LHCN-M2 (cell line): ENCODE results near the gene LDAH. TPM values are rescaled to one million over a fixed set of nuclear protein-coding genes. Genes with fewer than 3 reads are reported as not detected.

Source experiments
- DNase-seq: peaks from one replicate; pipeline ENCODE4 v3.0.0-alpha.2; 2012; ENCODE audit warnings: low read depth
- total RNA-seq: library from RNA; depleted of rRNA; stranded (reverse); fragments of >200 nt; gene quantifications from 2 replicates; pipeline ENCODE4 v1.2.3, GENCODE V29; 2014

LDAH gene
- total RNA-seq, 1 experiment from 2014 or later, result 24.3 TPM

GRCh38 chr2:20781656-20782265 is 41.1 kb downstream of the LDAH start:
- peak; percentile 18 for DNase-seq

- DNase-seq, result no peak
Measured at GRCh38 chr2:20771299-20771698, 51.6 kb downstream of the LDAH start.

GRCh38 chr2:20766798-20767644 is 55.9 kb downstream of the LDAH start:
- DNase-seq, result no peak

- no peak for DNase-seq
Measured at GRCh38 chr2:20766213-20766612, 56.7 kb downstream of the LDAH start.

GRCh38 chr2:20762945-20763683 is 59.8 kb downstream of the LDAH start:
- no peak for DNase-seq

GRCh38 chr2:20759487-20759886 is 63.4 kb downstream of the LDAH start:
- no peak for DNase-seq

GRCh38 chr2:20758997-20759396 is 63.9 kb downstream of the LDAH start:
- no peak for DNase-seq

GRCh38 chr2:20757405-20758090 is 65.4 kb downstream of the LDAH start:
- no peak for DNase-seq

- peak; percentile 33 for DNase-seq
Measured at GRCh38 chr2:20755132-20755800, 67.6 kb downstream of the LDAH start.

GRCh38 chr2:20752293-20752692 is 70.6 kb downstream of the LDAH start:
- no peak for DNase-seq

- DNase-seq, result no peak
Measured at GRCh38 chr2:20747317-20747716, 75.6 kb downstream of the LDAH start.

- DNase-seq, result no peak
Measured at GRCh38 chr2:20745924-20746555, 76.9 kb downstream of the LDAH start.

- DNase-seq, result no peak
Measured at GRCh38 chr2:20744366-20745335, 78.2 kb downstream of the LDAH start.

GRCh38 chr2:20738772-20739171 is 84.1 kb downstream of the LDAH start:
- no peak for DNase-seq

- no peak for DNase-seq
Measured at GRCh38 chr2:20737505-20737904, 85.4 kb downstream of the LDAH start.

- DNase-seq, result no peak
Measured at GRCh38 chr2:20728114-20728758, 94.7 kb downstream of the LDAH start.

GRCh38 chr2:20726913-20727312 is 96.0 kb downstream of the LDAH start:
- no peak for DNase-seq

- DNase-seq, result no peak
Measured at GRCh38 chr2:20725782-20726181, 97.1 kb downstream of the LDAH start.

GRCh38 chr2:20724500-20725053 is 98.3 kb downstream of the LDAH start:
- no peak for DNase-seq
